Measurements from ENCODE around the gene HLCS.

Gene HLCS

GRCh38 chr21:36738489-36739126 lies 227.9 kb downstream of the HLCS start:
- DNase-seq: no peak

- no peak for DNase-seq
Measured at GRCh38 chr21:36735724-36736320, 230.6 kb downstream of the HLCS start.

- DNase-seq: no peak
Measured at GRCh38 chr21:36735201-36735515, 231.3 kb downstream of the HLCS start.

GRCh38 chr21:36734367-36735200 lies 231.9 kb downstream of the HLCS start:
- DNase-seq: no peak

- no peak for DNase-seq
Measured at GRCh38 chr21:36733857-36734256, 232.6 kb downstream of the HLCS start.

GRCh38 chr21:36732761-36733160 lies 233.7 kb downstream of the HLCS start:
- DNase-seq: no peak

- no peak for DNase-seq
Measured at GRCh38 chr21:36732217-36732616, 234.3 kb downstream of the HLCS start.

GRCh38 chr21:36730291-36731281 lies 235.9 kb downstream of the HLCS start:
- DNase-seq: no peak

GRCh38 chr21:36729310-36729970 lies 237.0 kb downstream of the HLCS start:
- DNase-seq: no peak

GRCh38 chr21:36728371-36729111 lies 237.9 kb downstream of the HLCS start:
- DNase-seq: no peak

- no peak for DNase-seq
Measured at GRCh38 chr21:36727866-36728265, 238.6 kb downstream of the HLCS start.

GRCh38 chr21:36725793-36726386 lies 240.6 kb downstream of the HLCS start:
- no peak for DNase-seq

- no peak for DNase-seq
Measured at GRCh38 chr21:36724660-36725059, 241.8 kb downstream of the HLCS start.

- no peak for DNase-seq
Measured at GRCh38 chr21:36723371-36723881, 243.0 kb downstream of the HLCS start.

- DNase-seq: no peak
Measured at GRCh38 chr21:36722370-36723368, 243.8 kb downstream of the HLCS start.

- no peak for DNase-seq
Measured at GRCh38 chr21:36721817-36722216, 244.7 kb downstream of the HLCS start.

- no peak for DNase-seq
Measured at GRCh38 chr21:36719614-36720013, 246.9 kb downstream of the HLCS start.

GRCh38 chr21:36718951-36719501 lies 247.4 kb downstream of the HLCS start:
- no peak for DNase-seq

GRCh38 chr21:36717976-36718375 lies 248.5 kb downstream of the HLCS start:
- no peak for DNase-seq
